H9 (cell line): ENCODE measurements around the gene SMIM41. TPM values are rescaled to one million over a fixed set of nuclear protein-coding genes. Genes with fewer than 3 reads are reported as not detected.

Experiments used
- DNase-seq: peaks from one replicate; pipeline ENCODE4 v3.0.0-alpha.2; 2017
- H2AFZ ChIP-seq: one replicate; pipeline ENCODE4 v1.6.1; 2013; ENCODE audit warnings: mild to moderate bottlenecking, low read length, control low read depth, moderate library complexity
- H2AK5ac ChIP-seq: 2 replicates; pipeline ENCODE4 v1.6.1; 2013; ENCODE audit warnings: low read length, control low read depth, mixed read lengths; ENCODE audit not compliant: insufficient read length
- H2BK120ac ChIP-seq: one replicate; pipeline ENCODE4 v1.6.1; 2013; ENCODE audit warnings: low read depth, mild to moderate bottlenecking, low read length, control low read depth, inconsistent platforms; ENCODE audit not compliant: poor library complexity, severe bottlenecking
- H2BK12ac ChIP-seq: 2 replicates; pipeline ENCODE4 v1.6.1; 2013; ENCODE audit warnings: low read length, control low read depth, mixed read lengths, low read depth; ENCODE audit not compliant: insufficient read length
- H2BK15ac ChIP-seq: 2 replicates; pipeline ENCODE4 v1.6.1; 2013; ENCODE audit warnings: low read depth, low read length, control low read depth
- H2BK20ac ChIP-seq: one replicate; pipeline ENCODE4 v1.6.1; 2013; ENCODE audit warnings: low read depth, mild to moderate bottlenecking, low read length, control low read depth, inconsistent platforms; ENCODE audit not compliant: poor library complexity, severe bottlenecking
- H2BK5ac ChIP-seq: 2 replicates; pipeline ENCODE4 v1.6.1; 2013; ENCODE audit warnings: low read length, control low read depth, mixed read lengths; ENCODE audit not compliant: insufficient read length
- H3K14ac ChIP-seq: 2 replicates; pipeline ENCODE4 v1.6.1; 2013; ENCODE audit warnings: low read length, control low read depth; ENCODE audit not compliant: insufficient read depth
- H3K18ac ChIP-seq: 2 replicates; pipeline ENCODE4 v1.6.1; 2013; ENCODE audit warnings: low read depth, mild to moderate bottlenecking, mixed read lengths, low read length, control low read depth; ENCODE audit not compliant: insufficient read length
- H3K23ac ChIP-seq: 2 replicates; pipeline ENCODE4 v1.6.1; 2013; ENCODE audit warnings: low read length, control low read depth, mixed read lengths, low read depth; ENCODE audit not compliant: insufficient read length
- H3K23me2 ChIP-seq: 2 replicates; pipeline ENCODE4 v1.6.1; 2013; ENCODE audit warnings: low read depth, mild to moderate bottlenecking, mixed read lengths, low read length, control low read depth; ENCODE audit not compliant: insufficient read length, poor library complexity, severe bottlenecking
- H3K27ac ChIP-seq: 2 replicates; pipeline ENCODE4 v1.5.1; 2013; ENCODE audit warnings: low read length, control low read depth, mixed read lengths, low read depth; ENCODE audit not compliant: insufficient read length
- H3K27me3 ChIP-seq: 2 replicates; pipeline ENCODE4 v1.6.1; 2013; ENCODE audit warnings: low read length, control low read depth, inconsistent platforms; ENCODE audit not compliant: insufficient read depth
- H3K4ac ChIP-seq: 2 replicates; pipeline ENCODE4 v1.6.1; 2013; ENCODE audit warnings: low read depth, mild to moderate bottlenecking, control low read depth, inconsistent platforms, low read length, moderate library complexity
- H3K4me1 ChIP-seq: 2 replicates; pipeline ENCODE4 v1.6.1; 2013; ENCODE audit warnings: low read length, control low read depth, inconsistent platforms; ENCODE audit not compliant: insufficient read depth
- H3K4me2 ChIP-seq: 2 replicates; pipeline ENCODE4 v1.6.1; 2013; ENCODE audit warnings: low read length, control low read depth, mixed read lengths; ENCODE audit not compliant: insufficient read length, insufficient read depth
- H3K56ac ChIP-seq: 2 replicates; pipeline ENCODE4 v1.6.1; 2013; ENCODE audit warnings: low read depth, mild to moderate bottlenecking, mixed read lengths, low read length, control low read depth; ENCODE audit not compliant: insufficient read length
- H3K79me1 ChIP-seq: 2 replicates; pipeline ENCODE4 v1.6.1; 2013; ENCODE audit warnings: low read depth, mild to moderate bottlenecking, moderate library complexity, low read length, control low read depth, inconsistent platforms; ENCODE audit not compliant: insufficient read depth, poor library complexity, severe bottlenecking
- H3K79me2 ChIP-seq: 2 replicates; pipeline ENCODE4 v1.6.1; 2013; ENCODE audit warnings: low read length, control low read depth, inconsistent platforms; ENCODE audit not compliant: insufficient read depth
- H3K9ac ChIP-seq: 2 replicates; pipeline ENCODE4 v1.6.1; 2013; ENCODE audit warnings: low read length, control low read depth, mixed read lengths; ENCODE audit not compliant: insufficient read length; ENCODE audit errors: extremely low read depth
- H3K9me3 ChIP-seq: one replicate; pipeline ENCODE4 v1.6.1; 2013; ENCODE audit warnings: low read depth, low read length, inconsistent platforms; ENCODE audit not compliant: control insufficient read depth
- H3T11ph ChIP-seq: one replicate; pipeline ENCODE4 v1.6.1; 2013; ENCODE audit warnings: mild to moderate bottlenecking, low read length, control low read depth, inconsistent platforms
- H4K20me1 ChIP-seq: one replicate; pipeline ENCODE4 v1.6.1; 2013; ENCODE audit not compliant: control insufficient read depth, insufficient read length, insufficient read depth
- H4K5ac ChIP-seq: 2 replicates; pipeline ENCODE4 v1.6.1; 2013; ENCODE audit warnings: low read depth, mild to moderate bottlenecking, mixed read lengths, low read length, control low read depth; ENCODE audit not compliant: insufficient read length
- H4K8ac ChIP-seq: replicated peaks from 2 replicates; pipeline ENCODE4 v1.6.1; 2013; ENCODE audit warnings: low read length, control low read depth, mixed read lengths, low read depth; ENCODE audit not compliant: insufficient read length
- H4K91ac ChIP-seq: 2 replicates; pipeline ENCODE4 v1.6.1; 2013; ENCODE audit warnings: low read depth, mild to moderate bottlenecking, moderate library complexity, mixed read lengths, low read length, control low read depth; ENCODE audit not compliant: insufficient read length
- H3K27ac Mint-ChIP-seq, 3 experiments: 2 replicates in 2 of 3; 3 replicates in 1 of 3; pipeline ENCODE4 v1.8.0; 2020 to 2021; ENCODE audit warnings: mixed read lengths in 3 of 3, mild to moderate bottlenecking in 1 of 3, moderate library complexity in 1 of 3
- H3K27me3 Mint-ChIP-seq: 2 replicates; pipeline ENCODE4 v1.8.0; 2021; ENCODE audit warnings: low read depth, mild to moderate bottlenecking, moderate library complexity, mixed read lengths
- H3K36me3 Mint-ChIP-seq, 3 experiments: 2 replicates in 2 of 3; 3 replicates in 1 of 3; pipeline ENCODE4 v1.8.0; 2020 to 2021; ENCODE audit warnings: low read depth in 3 of 3, mixed read lengths in 3 of 3; ENCODE audit not compliant: insufficient read depth in 1 of 3
- H3K4me1 Mint-ChIP-seq, 2 experiments: 2 replicates each; pipeline ENCODE4 v1.8.0; 2020; ENCODE audit warnings: mixed read lengths in 2 of 2
- H3K4me3 Mint-ChIP-seq, 2 experiments: 2 replicates in 1 of 2; 3 replicates in 1 of 2; pipeline ENCODE4 v1.8.0; 2020 to 2021; ENCODE audit warnings: mild to moderate bottlenecking in 2 of 2, mixed read lengths in 2 of 2, moderate library complexity in 1 of 2
- H3K9me3 Mint-ChIP-seq, 2 experiments: 2 replicates in 1 of 2; 3 replicates in 1 of 2; pipeline ENCODE4 v1.8.0; 2020; ENCODE audit warnings: mild to moderate bottlenecking in 2 of 2, mixed read lengths in 2 of 2, moderate library complexity in 1 of 2
- CTCF ChIP-seq: fragments of 200-600 bp; sonication (generic); conservative IDR thresholded peaks from 3 replicates; pipeline ENCODE4 v1.8.0; 2021; ENCODE audit warnings: antibody characterized with exemption, mild to moderate bottlenecking
- WGBS: extraction: QIAGEN DNeasy Blood & Tissue Kit; methylation state at CpG from one replicate; pipeline ENCODE4 v1.1.7; 2013; ENCODE audit warnings: missing lambda C conversion rate, low lambda C conversion rate, mixed read lengths; ENCODE audit not compliant: insufficient read length; ENCODE audit errors: extremely low coverage; 5-methylcytosine and 5-hydroxymethylcytosine counted together
- total RNA-seq: library from RNA; stranded (reverse); gene quantifications from 2 replicates; pipeline ENCODE4 v1.2.1, GENCODE V29; 2021

SMIM41 gene
- total RNA-seq, 1 experiment from 2014 or later = not detected

GRCh38 chr12:52050116-52050757 is 29.3 kb upstream of the SMIM41 start:
- H3K27ac Mint-ChIP-seq = peak overlapping the region in 1 of 3 experiments; percentile 28; a peak in 1 of 7 replicates
- no peak overlapping the region for H2AFZ ChIP-seq
- H3K4ac ChIP-seq = peak overlapping the region; percentile 37

More at GRCh38 chr12:52050116-52050757, 29.3 kb upstream of the SMIM41 start:
- Histone ChIP-seq H3K23me2 (peaks cover 17% of the 10 kb centered on the region), H3K56ac (no peak overlapping the region), H3K27ac (no peak overlapping the region), H2BK5ac (no peak overlapping the region), H3K14ac (peak overlapping the region; percentile 91), H3K9ac (peak overlapping the region; percentile 61), H2BK120ac (no peak overlapping the region), H4K8ac (no peak overlapping the region), H3K4me1 (no peaks in the 10 kb centered on the region; the same call in 1 of the 2 replicates), H3K79me1 (no peaks in the 10 kb centered on the region), H3K18ac (peak overlapping the region; percentile 29), H3T11ph (no peak overlapping the region), H2BK20ac (no peak overlapping the region), H2BK12ac (no peak overlapping the region), H3K23ac (no peak overlapping the region), H4K20me1 (no peaks in the 10 kb centered on the region), H2BK15ac (peak overlapping the region; percentile 4; the same call in 1 of the 2 replicates), H3K27me3 (peaks cover 7% of the 10 kb centered on the region; the same call in 1 of the 2 replicates), H4K5ac (no peak overlapping the region), H3K79me2 (no peaks in the 10 kb centered on the region), H3K9me3 (no peaks in the 10 kb centered on the region), H2AK5ac (no peak overlapping the region), H4K91ac (peak overlapping the region; percentile 29), H3K4me2 (peak overlapping the region; percentile 68)
- Mint-ChIP-seq H3K4me3 (peak overlapping the region; percentile 78 to 88), H3K36me3 (peaks cover 0 to 14% (median 6%) of the 10 kb centered on the region in 3 experiments; a peak in 5 of 7 replicates), H3K27me3 (peaks cover 60% of the 10 kb centered on the region), H3K4me1 (peaks cover 25 to 28% of the 10 kb centered on the region in 2 experiments), H3K9me3 (no peaks in the 10 kb centered on the region; a peak in 1 of 5 replicates)
- WGBS = no CpG with 5 or more reads among the region's 16 CpGs
- TF ChIP-seq CTCF = no peak
- DNase-seq = peak; percentile 73
